SK-N-SH treated with all-trans-retinoic acid at 6 μM for 48 hours (cell line): Measurements from ENCODE around the gene RIMBP2.

ENCODE experiments used
- ATAC-seq: fragments of 200-7000 bp; cut with Tn5 transposase; 3 replicates; pipeline ENCODE4 v1.9.1; 2020; ENCODE audit warnings: mild to moderate bottlenecking, moderate library complexity
- ARNTL ChIP-seq: fragments of 450-650 bp; formaldehyde crosslinking; IDR thresholded peaks from 2 replicates; pipeline ENCODE4 v1.5.0; 2020; ENCODE audit warnings: low read depth, mild to moderate bottlenecking, moderate library complexity, borderline replicate concordance
- BACH2 ChIP-seq: fragments of 250-450 bp; sonication (Bioruptor Pico); IDR thresholded peaks from 2 replicates; pipeline ENCODE4 v1.9.0; 2021; ENCODE audit warnings: mild to moderate bottlenecking, borderline replicate concordance
- CSDC2 ChIP-seq: fragments of 250-450 bp; sonication (Bioruptor Pico); IDR thresholded peaks from 2 replicates; pipeline ENCODE4 v1.5.0; 2020; ENCODE audit warnings: mild to moderate bottlenecking, moderate library complexity
- ESRRG ChIP-seq: fragments of 250-450 bp; sonication (Bioruptor Pico); IDR thresholded peaks from 2 replicates; pipeline ENCODE4 v1.6.1; 2021; ENCODE audit warnings: mild to moderate bottlenecking
- GLIS3 ChIP-seq: fragments of 250-450 bp; sonication (Bioruptor Pico); IDR thresholded peaks from 2 replicates; pipeline ENCODE4 v1.5.0; 2020; ENCODE audit warnings: mild to moderate bottlenecking, moderate library complexity
- ISL1 ChIP-seq: fragments of 250-450 bp; sonication (Bioruptor Pico); IDR thresholded peaks from 2 replicates; pipeline ENCODE4 v2.1.2; 2022; ENCODE audit warnings: mild to moderate bottlenecking, moderate library complexity
- OSR1 ChIP-seq: fragments of 250-450 bp; sonication (Bioruptor Pico); IDR thresholded peaks from 2 replicates; pipeline ENCODE4 v1.8.0; 2022; ENCODE audit warnings: moderate library complexity, mild to moderate bottlenecking, inconsistent platforms
- PATZ1 ChIP-seq: fragments of 250-450 bp; sonication (Bioruptor Pico); IDR thresholded peaks from 2 replicates; pipeline ENCODE4 v1.8.0; 2020; ENCODE audit warnings: mild to moderate bottlenecking, moderate library complexity, borderline replicate concordance
- POU6F1 ChIP-seq: fragments of 250-450 bp; sonication (Bioruptor Pico); IDR thresholded peaks from 2 replicates; pipeline ENCODE4 v1.8.0; 2021; ENCODE audit warnings: low read depth, mild to moderate bottlenecking, moderate library complexity, borderline replicate concordance
- PPARA ChIP-seq: fragments of 250-450 bp; sonication (Bioruptor Pico); IDR thresholded peaks from 2 replicates; pipeline ENCODE4 v1.5.0; 2020; ENCODE audit warnings: mild to moderate bottlenecking, borderline replicate concordance
- RARB ChIP-seq: fragments of 250-450 bp; sonication (Bioruptor Pico); IDR thresholded peaks from 2 replicates; pipeline ENCODE4 v1.8.0; 2021; ENCODE audit warnings: mild to moderate bottlenecking, moderate library complexity
- SNAI2 ChIP-seq: fragments of 250-450 bp; sonication (Bioruptor Pico); IDR thresholded peaks from 2 replicates; pipeline ENCODE4 v1.5.0; 2020; ENCODE audit warnings: mild to moderate bottlenecking, moderate library complexity
- TCF4 ChIP-seq: fragments of 250-450 bp; sonication (Bioruptor Pico); IDR thresholded peaks from 2 replicates; pipeline ENCODE4 v1.8.0; 2021; ENCODE audit warnings: mild to moderate bottlenecking, moderate library complexity, borderline replicate concordance
- TOX ChIP-seq: fragments of 250-450 bp; sonication (Bioruptor Pico); IDR thresholded peaks from 2 replicates; pipeline ENCODE4 v1.8.0; 2021; ENCODE audit warnings: mild to moderate bottlenecking, moderate library complexity, borderline replicate concordance
- TSHZ2 ChIP-seq: fragments of 250-450 bp; sonication (Bioruptor Pico); IDR thresholded peaks from 2 replicates; pipeline ENCODE4 v1.5.0; 2020; ENCODE audit warnings: mild to moderate bottlenecking, moderate library complexity
- ZC3H10 ChIP-seq: fragments of 250-450 bp; sonication (Bioruptor Pico); IDR thresholded peaks from 2 replicates; pipeline ENCODE4 v1.5.1; 2021; ENCODE audit warnings: mild to moderate bottlenecking, moderate library complexity
- ZFP3 ChIP-seq: fragments of 250-450 bp; sonication (Bioruptor Pico); IDR thresholded peaks from 2 replicates; pipeline ENCODE4 v1.5.0; 2020; ENCODE audit warnings: mild to moderate bottlenecking, moderate library complexity
- ZFP30 ChIP-seq: fragments of 450-650 bp; formaldehyde crosslinking; IDR thresholded peaks from 2 replicates; pipeline ENCODE4 v1.5.0; 2022; ENCODE audit warnings: mild to moderate bottlenecking, moderate library complexity
- ZNF565 ChIP-seq: fragments of 450-650 bp; formaldehyde crosslinking; conservative IDR thresholded peaks from 2 replicates; pipeline ENCODE4 v1.5.0; 2020; ENCODE audit warnings: low read depth, mild to moderate bottlenecking, moderate library complexity
- ZNF70 ChIP-seq: fragments of 450-650 bp; formaldehyde crosslinking; IDR thresholded peaks from 2 replicates; pipeline ENCODE4 v1.5.0; 2020; ENCODE audit warnings: mild to moderate bottlenecking, moderate library complexity
- ZNF8 ChIP-seq: fragments of 450-650 bp; formaldehyde crosslinking; IDR thresholded peaks from 2 replicates; pipeline ENCODE4 v1.5.0; 2020; ENCODE audit warnings: mild to moderate bottlenecking, moderate library complexity
- TF ChIP-seq, protein P1 (sequence below): fragments of 250-450 bp; sonication (Bioruptor Pico); IDR thresholded peaks from 2 replicates; pipeline ENCODE4 v1.5.1; 2021; ENCODE audit warnings: mild to moderate bottlenecking, moderate library complexity

The RIMBP2 gene

GRCh38 chr12:130461447-130461815 lies 254.7 kb downstream of the RIMBP2 start:
- TF ChIP-seq POU6F1 (CRISPR knock-in tag) (no peak), RARB (CRISPR knock-in tag) (no peak), ZNF70 (CRISPR knock-in tag) (no peak), ZFP30 (no peak), BACH2 (no peak), TOX (CRISPR knock-in tag) (no peak), CSDC2 (CRISPR knock-in tag) (no peak), ZNF8 (CRISPR knock-in tag) (no peak), ARNTL (CRISPR knock-in tag) (no peak), GLIS3 (no peak), ZFP3 (CRISPR knock-in tag) (no peak), PPARA (CRISPR knock-in tag) (no peak)
- ATAC-seq = no peak

GRCh38 chr12:130460611-130461446 lies 255.3 kb downstream of the RIMBP2 start:
- TF ChIP-seq ESRRG (no peak), ZNF70 (CRISPR knock-in tag) (no peak), RARB (CRISPR knock-in tag) (no peak), ZFP30 (no peak), TSHZ2 (no peak), BACH2 (no peak), OSR1 (CRISPR knock-in tag) (no peak), POU6F1 (CRISPR knock-in tag) (no peak), ISL1 (CRISPR knock-in tag) (no peak), CSDC2 (CRISPR knock-in tag) (no peak), ZC3H10 (CRISPR knock-in tag) (no peak), ZFP3 (CRISPR knock-in tag) (no peak), ZNF565 (no peak)
- TF ChIP-seq, protein P1, sequence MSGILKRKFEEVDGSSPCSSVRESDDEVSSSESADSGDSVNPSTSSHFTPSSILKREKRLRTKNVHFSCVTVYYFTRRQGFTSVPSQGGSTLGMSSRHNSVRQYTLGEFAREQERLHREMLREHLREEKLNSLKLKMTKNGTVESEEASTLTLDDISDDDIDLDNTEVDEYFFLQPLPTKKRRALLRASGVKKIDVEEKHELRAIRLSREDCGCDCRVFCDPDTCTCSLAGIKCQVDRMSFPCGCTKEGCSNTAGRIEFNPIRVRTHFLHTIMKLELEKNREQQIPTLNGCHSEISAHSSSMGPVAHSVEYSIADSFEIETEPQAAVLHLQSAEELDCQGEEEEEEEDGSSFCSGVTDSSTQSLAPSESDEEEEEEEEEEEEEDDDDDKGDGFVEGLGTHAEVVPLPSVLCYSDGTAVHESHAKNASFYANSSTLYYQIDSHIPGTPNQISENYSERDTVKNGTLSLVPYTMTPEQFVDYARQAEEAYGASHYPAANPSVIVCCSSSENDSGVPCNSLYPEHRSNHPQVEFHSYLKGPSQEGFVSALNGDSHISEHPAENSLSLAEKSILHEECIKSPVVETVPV = no peak
- ATAC-seq = no peak

GRCh38 chr12:130459916-130460315 lies 256.2 kb downstream of the RIMBP2 start:
- TF ChIP-seq POU6F1 (CRISPR knock-in tag) (no peak), ESRRG (no peak), PATZ1 (no peak), TCF4 (CRISPR knock-in tag) (no peak), SNAI2 (CRISPR knock-in tag) (no peak), ZNF565 (no peak), ZFP3 (CRISPR knock-in tag) (no peak), ISL1 (CRISPR knock-in tag) (no peak), RARB (CRISPR knock-in tag) (no peak), ARNTL (CRISPR knock-in tag) (no peak), TOX (CRISPR knock-in tag) (no peak), BACH2 (no peak), ZFP30 (no peak), GLIS3 (no peak)
- TF ChIP-seq, all 23 proteins: peak for 0
- ATAC-seq = no peak
